CMK (cell line): Measurements from ENCODE around the gene KATNBL1.
"Not testable (repeated sequence)": the region's sequence is repeated elsewhere in the genome, so short reads cannot be mapped to it uniquely, and the experiment has no call there.

Experiments
- DNase-seq: peaks from one replicate; pipeline ENCODE4 v3.0.0-alpha.2; 2010; ENCODE audit warnings: low read depth

Gene KATNBL1

DNA sequence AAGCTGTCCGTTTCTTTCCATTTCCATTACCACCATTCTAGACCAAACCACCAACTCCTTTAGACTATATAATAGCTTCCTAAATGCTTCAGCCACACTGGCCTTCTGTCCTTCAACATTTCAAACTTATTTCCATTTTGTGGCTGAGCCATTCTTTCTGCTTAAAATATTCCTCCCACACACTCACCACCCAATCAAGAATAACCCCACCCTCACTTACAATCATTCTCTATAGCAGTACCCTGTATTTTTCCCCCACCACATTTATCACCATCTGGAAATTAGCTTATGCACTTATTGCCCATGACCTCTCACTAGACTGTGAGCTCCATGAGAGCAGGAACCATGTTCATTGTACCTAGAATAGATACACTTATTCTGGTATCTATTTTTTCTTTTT is 6.6 kb downstream of the KATNBL1 start:
- no peak for DNase-seq

DNA sequence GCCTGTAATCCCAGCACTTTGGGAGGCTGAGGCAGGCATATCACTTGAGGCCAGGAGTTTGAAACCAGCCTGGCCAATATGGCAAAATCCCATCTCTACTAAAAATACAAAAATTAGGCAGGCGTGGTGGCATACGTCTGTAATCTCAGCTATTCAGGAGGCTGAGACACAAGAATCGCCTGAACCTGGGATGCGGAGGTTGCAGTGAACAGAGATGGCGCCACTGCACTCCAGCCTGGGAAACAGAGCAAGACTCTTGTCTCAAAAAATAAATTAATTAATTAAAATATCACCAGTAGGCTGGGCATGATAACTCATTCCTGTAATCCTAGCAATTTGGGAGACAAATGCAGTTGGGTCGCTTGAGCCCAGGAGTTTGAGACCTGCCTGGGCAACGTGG is 16.6 kb downstream of the KATNBL1 start:
- not testable (repeated sequence) for DNase-seq

DNA sequence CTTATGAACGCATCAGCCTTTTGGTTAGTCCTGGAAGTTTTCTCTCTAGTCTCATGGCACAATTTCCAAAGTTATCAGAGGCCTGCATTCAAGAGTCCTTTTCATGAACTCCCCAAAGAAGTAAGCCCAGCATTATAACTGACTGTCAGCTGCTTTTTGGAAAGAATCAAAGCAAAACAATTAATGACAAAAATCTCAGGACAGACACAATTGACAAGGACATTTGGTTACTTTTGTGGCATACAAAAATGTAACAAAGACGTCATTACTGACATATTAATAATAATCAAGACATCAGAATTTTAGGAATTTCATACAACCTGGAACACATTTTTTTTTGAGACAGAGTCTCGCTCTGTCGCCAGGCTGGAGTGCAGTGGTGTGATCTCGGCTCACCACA is 21.2 kb downstream of the KATNBL1 start:
- no peak for DNase-seq

DNA sequence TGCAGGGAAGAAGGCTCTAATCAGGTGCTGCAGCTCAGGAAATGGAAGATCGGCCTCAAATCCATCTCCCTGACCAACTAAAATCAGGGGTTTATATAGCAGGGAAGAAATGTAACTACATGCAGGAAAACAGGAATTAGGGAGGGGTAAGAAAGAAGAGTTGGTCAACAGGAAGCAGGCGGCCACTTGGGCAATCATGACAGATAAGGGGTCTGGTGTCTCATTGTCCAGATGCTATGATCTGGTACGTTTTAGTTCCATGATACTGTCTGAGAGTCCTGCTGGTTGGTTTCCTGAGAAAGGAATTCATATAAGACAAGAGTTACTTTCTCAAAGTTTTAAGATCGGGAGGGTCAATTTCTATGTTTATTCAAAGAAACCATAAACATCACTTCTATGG is 24.2 kb downstream of the KATNBL1 start:
- no peak for DNase-seq

DNA sequence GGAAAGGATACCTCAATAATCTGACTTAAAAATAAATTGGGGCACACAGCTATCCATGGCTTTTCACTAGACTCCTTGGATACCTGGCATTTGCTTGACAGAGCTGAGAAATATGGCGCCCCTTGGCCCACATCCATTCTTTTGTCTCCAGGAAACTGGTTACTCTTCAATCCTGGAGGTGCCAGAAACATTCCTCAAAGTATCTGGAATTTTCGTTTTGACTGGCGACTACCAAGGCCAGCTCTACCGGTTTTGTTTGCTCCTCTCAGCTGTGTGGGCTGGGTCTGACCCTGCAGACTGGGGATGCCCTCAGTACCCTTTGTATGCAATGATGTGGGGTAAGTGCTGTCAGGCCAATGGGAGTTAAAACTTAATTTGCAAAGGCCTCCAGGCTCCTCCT is 27.0 kb downstream of the KATNBL1 start:
- DNase-seq, result no peak

DNA sequence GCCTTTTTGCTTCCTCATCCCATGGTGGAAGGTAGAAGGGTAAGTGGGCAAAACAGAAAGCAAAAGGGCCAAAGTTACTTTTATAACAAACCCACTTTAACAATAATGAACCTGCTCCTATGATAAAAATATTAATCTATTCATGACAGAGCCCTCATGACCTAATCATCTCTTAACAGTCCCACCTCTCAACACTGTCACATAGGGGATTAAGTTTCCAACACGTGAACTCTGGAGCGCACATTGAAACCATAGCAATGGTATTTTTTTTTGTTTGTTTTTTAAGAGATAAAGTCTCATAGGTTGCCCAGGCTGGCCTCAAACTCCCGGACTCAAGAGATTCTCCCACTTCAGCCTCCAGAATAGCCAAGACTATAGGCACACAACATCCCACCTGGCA is 30.7 kb downstream of the KATNBL1 start:
- DNase-seq, result no peak

DNA sequence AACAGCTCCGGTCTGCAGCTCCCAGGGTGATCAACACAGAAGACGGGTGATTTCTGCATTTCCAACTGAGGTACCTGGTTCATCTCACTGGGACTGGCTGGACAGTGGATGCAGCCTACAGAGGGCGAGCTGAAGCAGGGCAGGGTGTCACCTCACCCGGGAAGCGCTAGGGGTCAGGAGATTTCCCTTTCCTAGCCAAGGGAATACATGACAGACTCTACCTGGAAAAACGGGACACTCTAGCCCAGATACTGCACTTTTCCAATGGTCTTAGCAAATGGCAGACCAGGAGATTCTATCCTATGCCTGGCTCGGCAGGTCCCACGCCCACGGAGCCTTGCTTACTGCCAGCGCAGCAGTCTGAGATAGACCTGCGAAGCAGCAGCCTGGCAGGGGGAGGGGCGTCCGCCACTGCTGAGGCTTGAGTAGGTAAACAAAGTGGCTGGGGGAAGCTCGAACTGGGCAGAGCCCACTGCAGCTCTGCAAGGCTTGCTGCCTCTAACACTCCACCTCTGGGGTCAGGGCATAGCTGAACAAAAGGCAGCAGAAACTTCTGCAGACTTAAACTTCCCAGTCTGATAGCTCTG is 43.8 kb downstream of the KATNBL1 start:
- not testable (repeated sequence) for DNase-seq

DNA sequence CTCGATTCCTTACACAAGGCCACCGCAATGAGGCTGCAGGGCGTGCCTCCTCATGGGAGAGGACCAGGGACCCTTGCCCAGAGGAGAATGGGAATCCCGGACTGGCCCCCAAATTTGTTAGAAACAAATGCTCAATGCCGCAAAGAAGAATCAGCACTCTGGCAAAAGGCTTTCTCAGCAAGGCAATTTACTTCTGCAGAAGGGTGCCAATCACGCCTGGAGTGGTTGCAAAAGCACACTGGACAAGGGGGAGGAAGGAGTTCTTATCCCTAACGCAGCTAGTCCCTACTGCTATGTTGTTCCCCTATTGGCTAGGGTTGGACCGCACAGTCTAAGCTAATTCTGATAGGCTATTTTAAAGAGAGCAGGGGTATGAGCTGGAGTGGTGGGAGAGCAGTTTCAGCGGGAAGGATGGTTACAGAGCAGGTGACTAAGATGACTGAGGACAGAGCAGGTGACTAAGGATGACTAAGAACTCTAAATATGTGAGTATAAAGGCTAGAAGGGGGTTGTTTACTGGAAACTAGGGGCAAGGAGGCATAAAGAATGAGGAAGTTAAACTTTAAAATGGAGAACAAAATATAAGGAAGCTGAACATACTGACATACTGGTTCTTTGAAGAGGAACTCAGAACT is 48.5 kb downstream of the KATNBL1 start:
- no peak for DNase-seq

DNA sequence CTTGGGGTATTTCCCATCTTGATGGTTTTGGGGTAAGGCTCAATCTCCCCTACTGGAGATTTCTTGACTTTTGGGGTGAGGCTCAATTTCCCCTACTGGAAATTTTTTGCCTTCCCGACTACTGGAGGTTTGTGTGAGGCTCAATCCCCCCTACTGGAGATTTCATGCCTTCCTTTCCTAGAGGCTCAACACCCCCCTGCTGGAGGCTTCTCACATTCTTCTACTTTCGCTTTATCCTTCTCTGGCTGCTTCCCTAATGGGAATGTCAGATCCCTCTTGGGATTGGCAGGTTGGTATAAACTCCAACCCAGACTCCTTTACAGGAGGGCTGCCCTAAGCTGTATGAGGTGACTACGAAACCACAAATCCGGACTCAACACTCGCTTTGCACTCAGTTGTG is 49.2 kb downstream of the KATNBL1 start:
- DNase-seq, result no peak

DNA sequence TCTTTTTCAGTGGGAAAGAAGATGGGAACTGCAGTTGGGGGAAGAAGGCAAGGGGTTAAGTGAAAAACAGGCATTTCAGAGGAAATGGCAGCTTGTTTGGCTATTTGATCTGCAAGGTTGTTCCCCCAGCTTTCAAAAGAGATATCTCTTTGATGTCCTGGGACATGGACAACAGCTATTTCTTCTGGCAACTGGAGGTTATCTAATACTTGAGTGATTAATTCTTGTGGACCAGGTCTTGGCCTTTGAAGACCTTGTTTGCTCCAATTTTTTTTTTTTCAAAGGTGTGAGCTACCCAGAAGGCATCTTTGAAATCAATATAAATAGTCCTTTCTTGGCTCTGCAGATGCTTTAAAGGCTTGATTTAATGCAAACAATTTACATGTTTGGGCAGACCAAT is 51.5 kb downstream of the KATNBL1 start:
- no peak for DNase-seq

DNA sequence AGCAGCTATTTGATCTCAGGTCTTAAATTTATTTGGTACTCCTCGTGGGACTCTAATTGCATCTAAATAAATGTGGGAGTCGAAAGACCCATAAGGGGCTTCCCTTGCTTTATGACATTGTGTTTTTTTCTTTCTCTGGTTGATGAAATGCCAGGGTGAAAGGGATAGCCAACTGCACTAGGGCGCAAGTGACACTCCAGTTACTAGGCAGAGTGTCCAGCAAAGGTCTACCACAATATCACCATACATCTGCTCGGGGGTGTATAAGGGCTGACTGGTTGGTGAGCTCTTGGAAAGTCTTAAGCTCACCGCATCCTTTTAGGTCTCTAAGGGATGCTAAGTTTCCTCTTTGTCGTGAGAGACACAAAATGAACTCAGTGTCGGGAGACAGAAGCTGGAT is 54.0 kb downstream of the KATNBL1 start:
- DNase-seq, result no peak

DNA sequence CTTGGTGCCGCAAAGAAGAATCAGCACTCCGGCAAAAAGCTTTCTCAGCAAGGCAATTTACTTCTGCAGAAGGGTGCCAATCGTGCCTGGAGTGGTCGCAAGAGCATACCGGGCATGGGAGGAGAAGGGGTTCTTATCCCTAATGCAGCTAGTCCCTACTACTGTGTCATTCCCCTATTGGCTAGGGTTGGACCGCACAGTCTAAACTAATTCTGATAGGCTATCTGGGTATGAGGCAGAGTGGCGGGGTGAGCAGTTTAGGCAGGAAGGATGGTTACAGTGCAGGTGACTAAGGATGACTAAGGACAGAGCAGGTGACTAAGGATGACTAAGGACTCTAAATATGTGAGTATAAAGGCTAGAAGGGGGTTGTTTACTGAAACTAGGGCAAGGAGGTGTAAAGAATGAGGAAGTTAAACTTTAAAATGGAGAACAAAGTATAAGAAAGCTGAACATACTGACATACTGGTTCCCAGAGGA is 55.1 kb downstream of the KATNBL1 start:
- DNase-seq, result no peak

DNA sequence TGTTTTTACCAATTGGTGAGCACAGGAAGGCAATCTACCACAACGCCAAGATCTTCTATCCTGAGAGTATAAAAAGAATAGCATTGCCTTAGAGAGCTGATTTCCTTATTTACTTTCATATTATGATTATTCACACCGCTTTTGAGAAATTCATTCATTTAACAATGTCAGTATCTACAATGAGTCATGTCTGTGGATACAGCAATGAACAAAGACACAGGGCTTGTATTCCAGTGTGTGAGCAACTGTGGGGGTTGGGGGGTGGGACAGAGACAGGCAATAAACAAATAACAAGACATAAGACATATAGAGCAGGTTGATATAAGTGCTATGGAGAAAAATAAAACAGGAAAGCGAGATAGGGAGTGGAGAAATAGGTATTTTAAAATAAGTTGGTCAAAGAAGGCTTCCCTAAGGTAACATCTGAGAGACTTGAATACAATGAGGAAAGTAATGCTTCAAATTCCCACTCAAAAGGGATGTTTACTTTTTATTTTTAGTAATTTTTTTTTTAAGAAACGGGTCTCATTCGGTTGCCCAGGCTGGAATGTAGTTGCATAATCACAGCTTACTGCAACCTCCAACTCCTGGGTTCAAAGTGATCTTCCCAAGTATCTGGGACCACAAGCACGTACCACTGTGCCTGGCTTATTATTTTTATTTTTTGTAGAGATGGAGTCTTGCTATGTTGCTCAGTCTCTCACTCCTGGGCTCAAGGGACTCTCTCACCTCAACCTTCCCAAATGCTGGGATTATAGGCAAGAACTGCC is 62.3 kb downstream of the KATNBL1 start:
- DNase-seq, result no peak

DNA sequence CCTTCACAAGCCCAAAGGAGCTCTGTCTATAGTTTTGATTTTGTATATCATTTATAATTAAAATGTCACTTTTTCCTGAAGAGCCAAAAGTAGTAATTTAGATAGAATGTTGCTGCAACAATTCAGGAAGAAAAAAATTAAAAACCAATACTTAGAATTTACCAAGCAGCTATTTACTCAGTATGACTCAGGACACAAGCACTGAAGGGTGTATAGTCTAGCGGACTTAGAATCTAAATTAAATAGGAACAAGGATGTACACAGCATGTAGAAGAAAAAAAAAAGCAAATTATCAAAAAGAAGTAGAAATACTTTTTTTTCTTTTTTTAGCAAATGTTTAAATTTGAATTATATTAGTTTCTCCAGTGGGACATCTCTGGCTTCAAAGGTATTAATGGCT is 76.4 kb downstream of the KATNBL1 start:
- DNase-seq, result no peak

DNA sequence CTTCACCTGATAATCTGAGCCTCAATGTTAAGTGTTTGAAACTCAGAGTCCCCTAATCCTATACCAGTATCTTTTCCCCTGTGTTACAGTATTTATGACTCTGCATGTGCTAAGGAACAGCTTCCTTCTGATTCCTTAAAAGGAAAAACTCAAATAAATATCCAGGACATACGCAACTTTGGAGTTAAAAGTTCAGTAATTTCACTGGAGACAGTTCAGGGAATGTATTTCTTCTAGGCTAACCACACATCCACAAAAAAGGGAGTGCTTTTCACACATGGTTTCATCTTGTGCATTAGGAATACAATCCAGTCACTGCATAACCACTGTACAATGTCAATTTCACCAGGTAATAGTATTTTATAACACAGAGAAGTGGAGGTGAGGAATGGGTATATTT is 77.0 kb downstream of the KATNBL1 start:
- no peak for DNase-seq

DNA sequence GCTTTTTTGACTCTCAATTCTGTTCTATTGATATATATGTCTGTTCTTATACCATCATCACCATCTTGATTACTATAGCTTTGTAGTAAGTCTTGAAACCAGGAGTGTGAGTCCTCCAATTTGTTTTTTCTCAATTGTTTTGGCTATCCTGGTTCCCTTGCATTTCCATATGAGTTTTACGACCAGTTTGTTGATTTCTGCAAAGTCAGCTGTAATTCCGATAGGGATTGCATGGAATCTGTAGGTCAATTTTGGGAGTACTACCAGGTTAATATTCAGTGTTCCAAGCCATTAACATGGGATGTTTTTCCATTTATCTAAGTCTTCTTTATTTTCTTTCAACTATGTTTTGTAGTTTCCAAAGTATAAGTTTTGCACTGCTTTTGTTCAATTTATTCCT is 81.0 kb downstream of the KATNBL1 start:
- no peak for DNase-seq

DNA sequence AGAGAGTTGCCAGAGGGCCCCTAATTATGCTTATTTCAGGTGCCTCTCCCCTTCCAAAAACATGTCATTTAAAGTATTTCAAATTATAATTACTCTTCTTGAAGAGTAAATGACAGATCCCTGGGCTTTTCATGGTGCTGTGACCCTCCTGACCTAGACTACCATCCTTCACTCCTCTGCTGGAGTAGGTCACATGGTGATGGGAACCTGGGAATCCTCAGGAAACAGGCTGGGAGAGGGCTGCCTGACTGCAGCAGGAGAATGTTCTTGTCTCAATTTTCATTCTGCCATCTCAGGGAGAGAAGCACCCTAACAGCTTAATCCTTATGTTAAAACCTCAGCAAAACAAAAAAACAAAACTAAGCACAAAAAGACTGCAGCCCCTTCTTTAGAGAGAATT is 83.4 kb downstream of the KATNBL1 start:
- DNase-seq, result no peak

DNA sequence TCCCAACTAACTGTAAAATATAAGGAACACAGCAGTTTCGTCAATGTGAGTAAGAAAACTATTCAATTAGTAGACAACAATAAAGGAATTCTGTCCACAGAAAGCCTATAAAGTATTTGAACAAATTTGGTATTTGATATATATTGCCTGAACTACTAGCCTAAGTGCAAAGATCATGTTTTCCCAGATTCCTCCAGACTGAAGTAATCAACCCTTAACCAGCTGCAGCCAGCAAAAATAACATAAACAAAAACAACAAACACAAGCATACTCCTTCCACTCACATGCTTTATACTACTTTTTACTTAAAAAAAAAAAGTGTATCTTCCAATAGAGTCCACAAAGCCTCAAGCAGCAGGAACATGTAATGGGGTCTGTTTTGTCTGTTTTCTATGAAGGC is 84.0 kb downstream of the KATNBL1 start:
- no peak for DNase-seq

DNA sequence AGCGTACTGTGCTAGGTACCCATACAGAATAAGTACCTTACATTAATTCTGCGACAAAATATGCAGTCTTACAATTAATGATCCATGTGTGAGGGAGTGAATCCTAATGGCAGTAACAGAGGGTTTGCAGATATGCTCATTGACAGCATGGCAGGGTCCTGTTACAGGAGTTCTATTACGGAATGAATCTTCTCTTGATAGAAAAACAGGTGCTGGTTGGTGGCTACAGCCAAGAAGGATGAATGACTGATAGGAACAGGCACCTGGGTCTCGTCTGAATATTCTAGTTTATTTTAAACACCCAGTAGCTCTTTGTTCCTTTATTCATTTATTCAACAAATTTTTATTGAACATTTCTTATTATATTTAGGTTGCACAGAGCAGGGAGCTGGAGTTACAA is 85.2 kb downstream of the KATNBL1 start:
- no peak for DNase-seq

DNA sequence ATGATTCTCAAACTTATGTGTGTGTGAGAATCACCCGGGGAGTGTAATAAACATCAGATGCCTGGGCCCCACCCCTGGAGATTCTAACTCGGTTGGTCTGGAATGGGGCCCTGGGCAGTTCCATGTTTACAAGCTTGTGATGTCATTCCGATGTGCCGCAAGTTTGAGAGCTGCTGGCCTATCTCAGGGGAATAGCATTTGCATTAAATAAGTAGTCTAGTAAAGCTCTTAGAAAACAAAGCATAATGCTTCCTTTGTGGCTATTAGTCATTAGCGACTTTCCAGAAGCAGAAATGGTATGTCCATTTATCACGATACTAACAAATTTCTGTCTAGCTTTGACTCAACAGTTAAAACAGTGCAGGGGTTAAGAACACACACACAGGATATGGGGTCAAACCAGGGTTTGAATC is 87.1 kb downstream of the KATNBL1 start:
- no peak for DNase-seq

DNA sequence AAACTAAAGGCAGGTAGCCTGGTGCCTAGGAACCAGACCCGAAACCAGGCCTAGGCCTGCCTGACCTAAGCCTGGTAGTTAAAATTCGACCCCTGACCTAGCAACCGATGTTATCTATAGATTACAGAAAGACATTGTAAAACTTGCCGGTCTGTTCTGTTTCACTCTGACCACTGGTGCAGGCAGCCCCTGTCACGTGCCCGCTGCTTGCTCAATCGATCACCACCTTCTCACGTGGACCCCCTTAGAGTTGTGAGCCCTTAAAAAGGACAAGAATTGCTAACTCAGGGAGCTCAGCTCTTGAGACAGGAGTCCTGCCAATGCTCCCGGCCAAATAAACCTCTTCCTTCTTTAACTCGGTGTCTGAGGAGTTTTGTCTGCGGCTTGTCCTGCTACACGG is 88.1 kb downstream of the KATNBL1 start:
- not testable (repeated sequence) for DNase-seq

DNA sequence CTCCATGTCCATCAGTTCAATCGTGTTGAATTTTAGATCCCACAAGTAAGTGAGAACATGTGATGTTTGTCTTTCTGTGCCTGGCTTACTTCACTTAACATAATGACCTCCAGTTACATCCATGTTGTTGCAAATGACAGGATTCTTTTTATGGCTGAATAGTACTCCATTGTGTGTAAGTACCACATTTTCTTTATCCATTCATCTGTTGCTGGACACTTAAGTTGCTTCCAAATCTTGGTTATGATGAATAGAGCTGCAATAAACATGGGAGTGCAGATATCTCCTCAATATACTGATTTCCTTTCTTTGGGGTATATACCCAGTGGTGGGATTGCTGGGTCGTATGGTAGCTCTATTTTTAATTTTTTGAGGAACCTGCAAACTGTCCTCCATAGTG is 89.5 kb downstream of the KATNBL1 start:
- DNase-seq, result not testable (repeated sequence)

DNA sequence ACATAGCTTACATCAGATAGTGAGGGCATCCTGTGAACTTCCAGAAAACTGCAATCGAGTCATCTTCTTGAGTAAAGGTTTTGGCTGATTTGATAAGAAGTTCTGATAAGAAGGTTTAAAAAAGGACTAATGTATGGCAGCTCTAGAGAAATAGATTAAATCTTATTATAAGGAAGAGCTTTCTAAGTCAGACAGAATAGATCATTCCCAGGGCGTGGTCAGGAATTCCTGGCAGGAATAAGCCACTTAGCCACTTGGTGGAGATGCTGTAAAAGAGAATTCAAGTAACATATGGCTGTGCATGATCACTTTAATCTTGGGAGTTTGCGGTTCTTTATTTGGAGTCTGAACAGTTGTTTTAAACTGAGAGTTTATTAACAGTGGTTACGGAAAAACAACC is 90.6 kb downstream of the KATNBL1 start:
- DNase-seq, result no peak
